PFSK-1 (cell line): ENCODE data around the gene B3GAT1.

Source experiments
- FOXP2 ChIP-seq: optimal IDR thresholded peaks from 2 replicates; pipeline ENCODE3; 2011; ENCODE audit warnings: borderline replicate concordance, control low read depth, inconsistent platforms; ENCODE audit not compliant: insufficient read depth; ENCODE audit errors: extremely low read length, extremely low read depth
- POLR2AphosphoS5 ChIP-seq: IDR thresholded peaks from 2 replicates; pipeline ENCODE4 v1.6.1; 2012; ENCODE audit warnings: low read depth, mild to moderate bottlenecking, control low read depth, low read length, moderate library complexity
- REST ChIP-seq, 2 experiments: IDR thresholded peaks; 2 replicates each; pipeline versions ENCODE4 v1.6.1 to v1.8.0; 2011 to 2012; ENCODE audit warnings: low read depth in 2 of 2, low read length in 2 of 2, control low read depth in 1 of 2, inconsistent platforms in 1 of 2, mild to moderate bottlenecking in 1 of 2, moderate library complexity in 1 of 2; ENCODE audit not compliant: insufficient read depth in 1 of 2
- SIN3A ChIP-seq: IDR thresholded peaks from 2 replicates; pipeline ENCODE4 v1.6.1; 2012; ENCODE audit warnings: mild to moderate bottlenecking, low read length, moderate library complexity, borderline replicate concordance; ENCODE audit not compliant: insufficient read depth
- TAF1 ChIP-seq: IDR thresholded peaks from 2 replicates; pipeline ENCODE4 v1.6.1; 2012; ENCODE audit warnings: low read length, control low read depth, borderline replicate concordance; ENCODE audit not compliant: insufficient read depth

Gene B3GAT1

GRCh38 chr11:134447696-134448095 is 35.7 kb upstream of the B3GAT1 start:
- TF ChIP-seq POLR2AphosphoS5 (no peak), REST (IDR thresholded peaks at IDR 0.05; ENCODE audit: insufficient read depth in 1 of 2, low read depth in 2 of 2, low read length in 2 of 2) (no peak), TAF1 (no peak), SIN3A (no peak), FOXP2 (no peak)

- TF ChIP-seq FOXP2: no peak
- no peak for TF ChIP-seq POLR2AphosphoS5
- no peak for TF ChIP-seq SIN3A
These were observed 33.7 kb upstream of the B3GAT1 start for GRCh38 chr11:134445601-134446325.

- TF ChIP-seq POLR2AphosphoS5: no peak
- TF ChIP-seq FOXP2: no peak
- TF ChIP-seq SIN3A: no peak
- TF ChIP-seq TAF1: no peak
- TF ChIP-seq REST (IDR thresholded peaks at IDR 0.05; ENCODE audit: insufficient read depth in 1 of 2, low read depth in 2 of 2, low read length in 2 of 2): no peak
These were observed 31.2 kb upstream of the B3GAT1 start for GRCh38 chr11:134443246-134443645.

GRCh38 chr11:134442246-134442645 is 30.2 kb upstream of the B3GAT1 start:
- TF ChIP-seq POLR2AphosphoS5: no peak
- TF ChIP-seq REST (IDR thresholded peaks at IDR 0.05; ENCODE audit: insufficient read depth in 1 of 2, low read depth in 2 of 2, low read length in 2 of 2): no peak
- TF ChIP-seq SIN3A: no peak
- TF ChIP-seq FOXP2: no peak
- TF ChIP-seq TAF1: no peak

GRCh38 chr11:134441706-134442105 is 29.7 kb upstream of the B3GAT1 start:
- TF ChIP-seq SIN3A (no peak), POLR2AphosphoS5 (no peak)

- no peak for TF ChIP-seq POLR2AphosphoS5
- TF ChIP-seq SIN3A: no peak
- no peak for TF ChIP-seq REST (IDR thresholded peaks at IDR 0.05; ENCODE audit: insufficient read depth in 1 of 2, low read depth in 2 of 2, low read length in 2 of 2)
- TF ChIP-seq TAF1: no peak
- no peak for TF ChIP-seq FOXP2
These were observed 29.2 kb upstream of the B3GAT1 start for GRCh38 chr11:134441281-134441680.
